GM23338 (cell line): ENCODE measurements around the gene PROSER1.

Experiments
- EZH2 ChIP-seq: fragments of 200-600 bp; sonication (generic); IDR thresholded peaks from one replicate; pipeline ENCODE4 v1.8.0; 2017; ENCODE audit warnings: antibody characterized with exemption, mild to moderate bottlenecking, low read depth; ENCODE audit not compliant: unreplicated experiment
- EZH2phosphoT487 ChIP-seq: fragments of 200-600 bp; sonication (generic); IDR thresholded peaks from one replicate; pipeline ENCODE4 v1.8.1; 2018; ENCODE audit warnings: antibody characterized with exemption; ENCODE audit not compliant: unreplicated experiment
- ZNF114 ChIP-seq: fragments of 250-450 bp; sonication (Bioruptor Pico); IDR thresholded peaks from 2 replicates; pipeline ENCODE4 v1.5.0; 2020; ENCODE audit warnings: mild to moderate bottlenecking, moderate library complexity
- TF ChIP-seq, protein P1 (sequence below), 2 experiments: fragments of 200-600 bp in 1 of 2; sonication (generic) in 1 of 2; conservative IDR thresholded peaks; 2 replicates each; pipeline versions ENCODE4 v1.5.1 to v1.6.1; 2016 to 2017; ENCODE audit warnings: antibody characterized with exemption in 2 of 2, low read depth in 2 of 2, mild to moderate bottlenecking in 2 of 2, moderate library complexity in 1 of 2
- TF ChIP-seq, protein P2 (sequence below): IDR thresholded peaks from one replicate; pipeline ENCODE4 v1.6.1; 2018; ENCODE audit warnings: antibody characterized with exemption; ENCODE audit not compliant: unreplicated experiment

DNA sequence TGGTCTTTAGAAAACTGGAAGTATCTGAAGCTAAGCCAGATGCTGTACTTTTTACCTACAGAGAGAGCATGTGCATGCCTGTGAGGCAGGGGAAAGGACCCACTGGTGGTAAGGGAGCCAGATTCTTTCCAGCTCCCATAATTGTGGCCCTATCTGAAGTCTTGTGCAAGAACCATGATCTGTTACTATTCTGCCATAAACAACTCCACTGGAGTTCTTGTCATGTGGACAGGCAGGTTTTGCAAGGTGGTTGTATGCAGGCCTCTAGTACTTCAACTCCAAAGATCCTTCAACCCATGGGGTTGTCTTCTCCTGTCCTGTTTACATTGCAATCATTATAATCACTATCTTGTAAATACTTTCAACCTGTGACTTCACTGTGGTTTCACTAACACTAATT, 14.1 kb downstream of the PROSER1 start:
- TF ChIP-seq, protein P1, sequence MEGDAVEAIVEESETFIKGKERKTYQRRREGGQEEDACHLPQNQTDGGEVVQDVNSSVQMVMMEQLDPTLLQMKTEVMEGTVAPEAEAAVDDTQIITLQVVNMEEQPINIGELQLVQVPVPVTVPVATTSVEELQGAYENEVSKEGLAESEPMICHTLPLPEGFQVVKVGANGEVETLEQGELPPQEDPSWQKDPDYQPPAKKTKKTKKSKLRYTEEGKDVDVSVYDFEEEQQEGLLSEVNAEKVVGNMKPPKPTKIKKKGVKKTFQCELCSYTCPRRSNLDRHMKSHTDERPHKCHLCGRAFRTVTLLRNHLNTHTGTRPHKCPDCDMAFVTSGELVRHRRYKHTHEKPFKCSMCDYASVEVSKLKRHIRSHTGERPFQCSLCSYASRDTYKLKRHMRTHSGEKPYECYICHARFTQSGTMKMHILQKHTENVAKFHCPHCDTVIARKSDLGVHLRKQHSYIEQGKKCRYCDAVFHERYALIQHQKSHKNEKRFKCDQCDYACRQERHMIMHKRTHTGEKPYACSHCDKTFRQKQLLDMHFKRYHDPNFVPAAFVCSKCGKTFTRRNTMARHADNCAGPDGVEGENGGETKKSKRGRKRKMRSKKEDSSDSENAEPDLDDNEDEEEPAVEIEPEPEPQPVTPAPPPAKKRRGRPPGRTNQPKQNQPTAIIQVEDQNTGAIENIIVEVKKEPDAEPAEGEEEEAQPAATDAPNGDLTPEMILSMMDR (conservative IDR thresholded peaks at IDR 0.05; ENCODE audit: low read depth in 2 of 2), result no peak
- TF ChIP-seq EZH2phosphoT487, result no peak
- TF ChIP-seq EZH2, result no peak
- TF ChIP-seq, protein P2, sequence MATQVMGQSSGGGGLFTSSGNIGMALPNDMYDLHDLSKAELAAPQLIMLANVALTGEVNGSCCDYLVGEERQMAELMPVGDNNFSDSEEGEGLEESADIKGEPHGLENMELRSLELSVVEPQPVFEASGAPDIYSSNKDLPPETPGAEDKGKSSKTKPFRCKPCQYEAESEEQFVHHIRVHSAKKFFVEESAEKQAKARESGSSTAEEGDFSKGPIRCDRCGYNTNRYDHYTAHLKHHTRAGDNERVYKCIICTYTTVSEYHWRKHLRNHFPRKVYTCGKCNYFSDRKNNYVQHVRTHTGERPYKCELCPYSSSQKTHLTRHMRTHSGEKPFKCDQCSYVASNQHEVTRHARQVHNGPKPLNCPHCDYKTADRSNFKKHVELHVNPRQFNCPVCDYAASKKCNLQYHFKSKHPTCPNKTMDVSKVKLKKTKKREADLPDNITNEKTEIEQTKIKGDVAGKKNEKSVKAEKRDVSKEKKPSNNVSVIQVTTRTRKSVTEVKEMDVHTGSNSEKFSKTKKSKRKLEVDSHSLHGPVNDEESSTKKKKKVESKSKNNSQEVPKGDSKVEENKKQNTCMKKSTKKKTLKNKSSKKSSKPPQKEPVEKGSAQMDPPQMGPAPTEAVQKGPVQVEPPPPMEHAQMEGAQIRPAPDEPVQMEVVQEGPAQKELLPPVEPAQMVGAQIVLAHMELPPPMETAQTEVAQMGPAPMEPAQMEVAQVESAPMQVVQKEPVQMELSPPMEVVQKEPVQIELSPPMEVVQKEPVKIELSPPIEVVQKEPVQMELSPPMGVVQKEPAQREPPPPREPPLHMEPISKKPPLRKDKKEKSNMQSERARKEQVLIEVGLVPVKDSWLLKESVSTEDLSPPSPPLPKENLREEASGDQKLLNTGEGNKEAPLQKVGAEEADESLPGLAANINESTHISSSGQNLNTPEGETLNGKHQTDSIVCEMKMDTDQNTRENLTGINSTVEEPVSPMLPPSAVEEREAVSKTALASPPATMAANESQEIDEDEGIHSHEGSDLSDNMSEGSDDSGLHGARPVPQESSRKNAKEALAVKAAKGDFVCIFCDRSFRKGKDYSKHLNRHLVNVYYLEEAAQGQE, result no peak
- TF ChIP-seq ZNF114 (CRISPR knock-in tag), result no peak
